Naive B cell (primary cell): Measurements from ENCODE around the gene HRK. TPM values are rescaled to one million over a fixed set of nuclear protein-coding genes. Genes with fewer than 3 reads are reported as not detected.
A peak's percentile ranks its signal among the peaks of the same experiment; 100 is the strongest.

Experiments
- ATAC-seq, 2 donors: fragments of 150-1000 bp; cut with Tn5 transposase; 2 replicates each; pipeline ENCODE4 v1.10.0; 2021; ENCODE audit warnings: low read depth in 2 of 2, mild to moderate bottlenecking in 2 of 2, moderate library complexity in 2 of 2
- DNase-seq: peaks from one replicate; pipeline ENCODE4 v3.0.0; 2022
- H3K27ac Mint-ChIP-seq, 6 donors: one replicate each; pipeline ENCODE4 v1.8.0; 2020 to 2022; ENCODE audit warnings: mild to moderate bottlenecking in 6 of 6, mixed read lengths in 6 of 6, moderate library complexity in 5 of 6, inconsistent platforms in 2 of 6
- H3K27me3 Mint-ChIP-seq, 3 donors: one replicate each; pipeline ENCODE4 v1.8.0; 2021 to 2022; ENCODE audit warnings: mixed read lengths in 3 of 3, mild to moderate bottlenecking in 1 of 3
- H3K36me3 Mint-ChIP-seq, 2 donors: one replicate each; pipeline ENCODE4 v1.8.0; 2020 to 2022; ENCODE audit warnings: mixed read lengths in 2 of 2, inconsistent platforms in 1 of 2, mild to moderate bottlenecking in 1 of 2
- H3K4me1 Mint-ChIP-seq, 3 donors: one replicate each; pipeline ENCODE4 v1.8.0; 2020 to 2022; ENCODE audit warnings: mixed read lengths in 3 of 3, inconsistent platforms in 1 of 3, mild to moderate bottlenecking in 1 of 3, moderate library complexity in 1 of 3
- H3K4me3 Mint-ChIP-seq, 8 donors: one replicate each; pipeline ENCODE4 v1.8.0; 2020 to 2022; ENCODE audit warnings: mild to moderate bottlenecking in 8 of 8, mixed read lengths in 8 of 8, moderate library complexity in 8 of 8, inconsistent platforms in 2 of 8
- H3K9me3 Mint-ChIP-seq, 7 donors: one replicate each; pipeline ENCODE4 v1.8.0; 2020 to 2022; ENCODE audit warnings: mixed read lengths in 7 of 7, mild to moderate bottlenecking in 5 of 7, inconsistent platforms in 2 of 7, moderate library complexity in 1 of 7
- polyA plus RNA-seq, 6 donors: library from polyadenylated mRNA; unstranded; fragments of 300-500 nt; fragmentation: Illumina TruSeq; gene quantifications; one replicate each; pipeline ENCODE4 v1.2.3, GENCODE V29; 2021; ENCODE audit warnings: low read depth in 6 of 6

Gene HRK
- polyA plus RNA-seq, 6 donors from 2014 or later, result 2.5 to 7.9 (median 5.9) TPM

DNA sequence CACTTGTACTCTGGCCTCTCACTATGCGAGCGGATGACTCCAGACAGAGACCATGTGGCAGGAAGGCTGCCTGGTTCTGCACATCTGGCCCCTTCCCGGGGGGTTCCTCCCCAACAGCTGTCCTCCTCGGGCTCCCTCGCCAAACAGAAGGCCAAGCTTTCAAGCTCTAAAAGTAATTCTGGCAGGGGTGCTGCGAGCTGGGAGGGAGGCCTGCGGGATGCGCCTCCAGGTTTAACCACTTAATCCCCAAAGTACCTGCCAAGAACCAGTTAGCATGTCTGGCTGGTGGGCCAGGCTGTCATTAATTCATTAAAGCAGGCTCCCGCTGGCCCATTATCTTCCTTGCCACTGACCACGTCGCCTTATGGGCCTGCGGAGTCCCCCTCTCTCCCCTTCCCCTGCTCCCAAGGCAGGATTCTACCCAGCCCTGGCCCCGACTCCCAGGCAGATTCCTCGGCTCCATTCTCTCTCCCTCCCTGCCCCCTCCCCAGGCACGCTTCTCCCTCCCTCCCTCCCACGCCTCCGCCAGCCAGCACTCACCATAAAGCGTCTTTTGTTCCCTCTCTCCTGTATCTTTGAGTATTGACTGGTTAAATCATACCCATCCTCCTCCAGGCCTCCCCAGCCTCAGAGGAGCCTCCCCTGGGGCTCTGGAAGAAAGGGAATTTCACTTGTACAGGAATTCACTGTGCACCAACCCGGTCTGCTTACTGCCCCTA lies 4.9 kb downstream of the HRK start:
- peaks cover 24 to 34% (median 28%) of the 10 kb centered on the region in 3 donors for H3K4me1 Mint-ChIP-seq
- DNase-seq (no peak), ATAC-seq (no peak)
- peaks cover 0 to 16% of the 10 kb centered on the region in 2 donors for H3K36me3 Mint-ChIP-seq
- peak overlapping the region in 1 of 6 donors; percentile 10 for H3K27ac Mint-ChIP-seq
- peaks cover 0 to 11% (median 0%) of the 10 kb centered on the region in 7 donors for H3K9me3 Mint-ChIP-seq
- peaks cover 23 to 39% (median 26%) of the 10 kb centered on the region in 3 donors for H3K27me3 Mint-ChIP-seq
- peak overlapping the region in 2 of 8 donors; percentile 69 to 79 for H3K4me3 Mint-ChIP-seq

DNA sequence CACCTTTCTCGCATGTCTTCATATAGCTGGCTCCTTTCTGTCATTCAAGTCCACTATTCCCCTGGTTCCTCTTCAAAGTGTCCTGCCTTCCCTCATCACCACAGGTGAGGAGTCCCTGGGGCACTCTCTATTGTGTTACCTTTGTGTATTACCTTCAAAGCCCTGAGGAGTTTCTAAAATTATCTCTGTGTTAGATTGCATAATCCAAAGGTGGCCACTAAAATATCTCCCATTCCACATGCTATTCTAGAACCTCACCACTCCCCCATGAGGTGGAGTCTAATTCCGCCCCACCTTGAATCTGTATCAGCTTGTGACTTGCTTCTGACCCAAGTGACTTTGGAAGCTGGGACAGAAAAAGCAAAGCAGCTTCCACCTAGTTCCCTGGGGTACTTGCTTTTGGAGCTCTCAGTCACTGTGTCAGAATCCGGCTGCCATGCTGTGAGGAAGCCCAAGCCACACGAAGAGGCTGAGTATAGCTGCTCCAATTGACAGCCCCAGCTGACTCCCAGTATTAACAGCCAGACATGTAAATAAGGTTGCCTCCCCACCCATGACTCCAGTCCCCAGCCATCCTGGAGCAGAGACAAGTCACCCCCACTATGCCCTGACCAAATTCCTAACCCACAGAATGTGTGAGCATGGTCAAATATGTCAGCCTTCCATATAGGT lies 6.8 kb downstream of the HRK start:
- Mint-ChIP-seq H3K36me3 (peaks cover 0 to 7% of the 10 kb centered on the region in 2 donors), H3K4me1 (peaks cover 12 to 20% (median 17%) of the 10 kb centered on the region in 3 donors), H3K4me3 (peak overlapping the region in 1 of 8 donors; percentile 32), H3K9me3 (peaks cover 0 to 11% (median 0%) of the 10 kb centered on the region in 7 donors), H3K27me3 (peaks cover 8 to 25% (median 17%) of the 10 kb centered on the region in 3 donors), H3K27ac (no peak overlapping the region)
- ATAC-seq, result no peak
- DNase-seq, result no peak

DNA sequence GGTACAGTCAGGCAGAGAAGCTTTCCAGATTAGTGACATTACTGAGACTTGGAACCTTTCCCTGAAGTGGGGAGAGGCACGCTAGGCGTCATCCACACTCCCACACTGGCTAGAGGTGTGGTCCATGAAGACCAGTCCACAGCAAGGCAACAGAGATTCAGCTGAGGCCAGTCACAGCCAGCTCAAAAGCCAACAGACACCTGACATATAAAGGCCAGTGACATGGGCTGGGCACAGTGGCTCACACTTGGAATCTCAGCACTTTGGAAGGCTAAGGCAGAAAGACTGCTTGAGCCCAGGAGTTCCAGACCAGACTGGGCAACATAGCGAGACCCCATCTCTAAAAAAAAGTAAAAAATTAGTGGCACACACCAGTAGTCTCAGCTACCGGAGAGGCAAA lies 10.9 kb downstream of the HRK start:
- ATAC-seq, result no peak
- H3K4me3 Mint-ChIP-seq, result no peak overlapping the region

DNA sequence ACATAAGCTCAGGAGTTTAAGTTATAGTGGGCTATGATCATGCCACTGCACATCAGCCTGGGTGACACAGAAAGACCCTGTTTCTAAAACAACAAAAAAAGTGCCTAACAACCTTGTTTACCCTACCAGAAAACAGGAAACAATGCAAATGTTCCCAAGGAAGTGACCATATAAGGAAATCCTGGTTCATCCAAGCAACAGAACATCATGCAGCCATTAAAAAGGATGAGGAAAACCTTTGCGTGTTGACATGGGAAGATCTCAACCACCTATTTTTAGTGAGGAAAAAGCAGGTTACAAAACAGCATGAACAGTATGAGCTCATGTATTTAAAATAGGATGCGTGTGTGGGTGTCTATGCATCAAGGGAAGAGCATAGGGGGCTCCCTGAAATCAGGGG lies 13.7 kb downstream of the HRK start:
- ATAC-seq, result no peak
- Mint-ChIP-seq H3K27ac (no peak overlapping the region), H3K36me3 (no peaks in the 10 kb centered on the region)

More for the DNA sequence above, 10.9 kb downstream of the HRK start:
- Mint-ChIP-seq H3K27ac (peak overlapping the region in 1 of 6 donors; percentile 77), H3K9me3 (peaks cover 0 to 11% (median 0%) of the 10 kb centered on the region in 7 donors), H3K27me3 (peaks cover 0 to 4% (median 0%) of the 10 kb centered on the region in 3 donors), H3K36me3 (no peaks in the 10 kb centered on the region), H3K4me1 (peaks cover 0 to 4% (median 0%) of the 10 kb centered on the region in 3 donors)
- no peak for DNase-seq

DNA sequence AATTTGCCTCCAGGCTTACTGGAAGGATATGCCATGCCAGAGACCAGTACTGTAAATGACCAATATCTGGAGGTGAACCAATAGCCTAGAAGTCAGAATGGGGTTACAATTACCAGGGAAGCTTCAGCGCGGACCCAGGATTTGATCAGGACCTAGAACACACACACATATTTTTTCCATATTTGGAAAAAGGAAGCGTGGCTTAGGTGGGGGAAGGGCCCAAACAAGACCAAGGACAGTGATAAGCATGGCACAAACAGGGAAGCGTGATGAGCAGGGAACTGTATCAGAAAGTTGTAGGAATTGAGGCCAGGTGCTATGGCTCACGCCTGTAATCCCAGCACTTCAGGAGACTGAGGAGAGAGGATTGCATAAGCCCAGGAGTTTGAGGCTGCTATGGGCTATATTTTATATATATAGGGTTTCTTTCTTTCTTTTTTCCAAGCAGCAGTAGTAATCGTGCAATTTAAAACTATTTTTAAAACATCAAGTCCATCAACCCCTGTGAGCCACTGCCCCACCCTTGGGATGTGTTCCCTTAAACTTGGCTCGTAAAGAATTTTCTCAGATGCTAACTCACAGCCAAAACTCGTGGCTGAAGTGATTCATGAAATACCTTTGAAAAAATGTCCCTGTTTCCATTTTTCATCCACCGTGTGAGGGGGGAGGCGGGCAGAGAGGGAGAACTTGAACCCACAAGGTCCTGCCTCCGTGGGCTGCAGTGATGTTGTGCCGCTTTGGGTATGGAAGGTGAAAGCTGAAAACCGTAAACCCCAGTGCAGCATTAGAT lies 16.7 kb downstream of the HRK start:
- no peaks in the 10 kb centered on the region for H3K27me3 Mint-ChIP-seq
- H3K4me1 Mint-ChIP-seq, result peaks cover 15 to 26% (median 23%) of the 10 kb centered on the region in 3 donors
- peak overlapping the region in 1 of 6 donors; percentile 47 for H3K27ac Mint-ChIP-seq
- DNase-seq (no peak), ATAC-seq (no peak)
- H3K9me3 Mint-ChIP-seq, result peaks cover 0 to 8% (median 0%) of the 10 kb centered on the region in 7 donors
- no peaks in the 10 kb centered on the region for H3K36me3 Mint-ChIP-seq
- H3K4me3 Mint-ChIP-seq, result no peak overlapping the region

More for the DNA sequence above, 13.7 kb downstream of the HRK start:
- no peak overlapping the region for H3K4me3 Mint-ChIP-seq
- peaks cover 0 to 4% (median 0%) of the 10 kb centered on the region in 3 donors for H3K4me1 Mint-ChIP-seq
- H3K27me3 Mint-ChIP-seq, result no peaks in the 10 kb centered on the region
- no peak for DNase-seq
- peaks cover 0 to 1% (median 0%) of the 10 kb centered on the region in 7 donors for H3K9me3 Mint-ChIP-seq

DNA sequence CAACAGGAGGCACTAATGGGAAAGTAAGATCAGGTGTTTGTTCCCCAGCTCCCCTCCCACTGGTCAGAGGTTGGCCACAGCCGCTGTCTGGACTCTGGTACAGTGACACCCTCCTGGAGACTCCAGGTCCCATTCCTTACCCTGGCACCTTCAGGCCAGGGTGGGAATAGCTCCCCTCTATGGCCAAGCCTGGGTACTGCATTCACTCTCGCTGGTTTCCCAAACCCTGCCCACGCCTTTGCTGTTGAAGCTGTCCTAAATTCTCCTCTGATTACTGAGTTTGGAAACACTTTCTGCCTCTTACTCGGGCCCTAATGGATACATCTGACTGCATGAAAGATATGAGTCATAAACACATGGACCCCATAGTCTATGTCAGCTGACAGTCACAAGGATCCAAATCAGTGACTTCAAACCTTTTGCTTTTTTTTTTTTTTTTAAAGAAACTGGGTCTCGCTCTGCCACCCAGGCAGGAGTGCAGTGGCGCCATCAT lies 17.9 kb downstream of the HRK start:
- no peak for DNase-seq
- H3K4me3 Mint-ChIP-seq, result no peak overlapping the region
- peaks cover 0 to 8% (median 0%) of the 10 kb centered on the region in 7 donors for H3K9me3 Mint-ChIP-seq
- ATAC-seq, result peak in 1 of 2 donors; percentile 14
- H3K4me1 Mint-ChIP-seq, result peaks cover 22 to 30% (median 30%) of the 10 kb centered on the region in 3 donors
- H3K27me3 Mint-ChIP-seq, result no peaks in the 10 kb centered on the region
- H3K27ac Mint-ChIP-seq, result peak overlapping the region in 3 of 6 donors; percentile 9 to 95 (median 81)
- H3K36me3 Mint-ChIP-seq, result no peaks in the 10 kb centered on the region

DNA sequence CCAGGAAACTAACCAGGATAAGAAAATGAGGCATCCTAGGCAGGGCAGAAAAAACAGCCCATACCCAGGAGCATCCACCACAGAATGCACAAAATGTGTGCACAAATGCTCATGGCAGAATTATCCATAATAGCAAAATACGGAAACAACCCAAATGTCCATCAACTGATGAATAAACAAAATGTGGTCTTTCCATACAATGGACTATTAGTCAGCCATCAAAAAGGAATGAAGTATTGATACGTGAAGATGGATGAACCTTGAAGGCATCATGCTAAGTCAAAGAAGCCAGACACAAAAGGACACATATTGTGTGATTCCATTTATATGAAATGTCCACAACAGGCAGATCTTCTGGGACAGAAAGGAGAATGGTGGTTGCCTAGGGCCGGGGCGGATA lies 19.1 kb downstream of the HRK start:
- ATAC-seq, result no peak
- peaks cover 0 to 8% (median 0%) of the 10 kb centered on the region in 7 donors for H3K9me3 Mint-ChIP-seq
- peaks cover 33 to 42% (median 40%) of the 10 kb centered on the region in 3 donors for H3K4me1 Mint-ChIP-seq

DNA sequence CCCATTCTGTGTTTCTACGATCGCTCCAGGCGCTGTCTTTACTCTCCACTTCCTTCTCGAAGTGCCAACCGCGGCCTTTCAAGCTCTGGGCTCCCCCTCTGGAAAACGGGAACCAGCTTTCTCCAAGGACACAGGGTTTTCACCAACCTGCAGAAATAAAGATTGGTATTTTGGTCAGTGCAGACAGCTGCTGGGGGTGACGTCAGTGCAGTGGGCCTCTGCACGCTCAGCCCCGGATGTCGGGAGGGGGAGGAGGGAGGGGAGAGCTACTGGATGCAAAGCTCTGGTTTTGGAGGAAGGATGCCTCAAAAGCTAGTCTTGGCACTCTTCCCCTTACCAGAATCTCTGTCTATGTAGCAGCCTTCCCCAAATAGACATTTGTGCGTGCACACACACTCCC lies 19.9 kb downstream of the HRK start:
- no peaks in the 10 kb centered on the region for H3K27me3 Mint-ChIP-seq
- H3K4me3 Mint-ChIP-seq, result peak overlapping the region in 3 of 8 donors; percentile 10 to 77 (median 22)
- H3K36me3 Mint-ChIP-seq, result no peaks in the 10 kb centered on the region
- peak overlapping the region in 5 of 6 donors; percentile 33 to 91 (median 69) for H3K27ac Mint-ChIP-seq
- peaks cover 0 to 8% (median 0%) of the 10 kb centered on the region in 7 donors for H3K9me3 Mint-ChIP-seq
- ATAC-seq, result peak; percentile 58 to 61
- H3K4me1 Mint-ChIP-seq, result peaks cover 33 to 48% (median 44%) of the 10 kb centered on the region in 3 donors
- peak; percentile 76 for DNase-seq

More for the DNA sequence above, 19.1 kb downstream of the HRK start:
- Mint-ChIP-seq H3K27ac (peak overlapping the region in 4 of 6 donors; percentile 24 to 71 (median 66)), H3K36me3 (no peaks in the 10 kb centered on the region), H3K4me3 (no peak overlapping the region), H3K27me3 (no peaks in the 10 kb centered on the region)
- DNase-seq, result no peak

DNA sequence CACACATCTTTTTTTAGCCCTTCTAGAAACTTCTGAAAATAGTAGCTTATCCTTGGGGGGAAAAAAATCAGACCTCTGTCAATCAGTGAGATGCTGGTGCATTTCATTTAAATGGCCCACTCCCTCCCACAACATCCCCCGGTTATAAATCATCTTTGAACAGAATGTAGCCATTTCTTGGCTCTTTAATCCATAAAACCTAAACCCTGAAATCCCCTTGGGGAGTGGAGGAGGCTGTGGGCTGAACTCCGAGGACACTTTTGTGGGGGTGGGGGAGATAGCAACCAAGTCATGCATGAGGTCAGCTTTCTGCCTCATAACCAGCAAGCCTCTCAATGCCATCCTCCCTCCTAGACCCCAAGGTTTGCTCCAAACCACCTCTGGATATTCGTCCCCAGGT lies 21.0 kb downstream of the HRK start:
- DNase-seq (no peak), ATAC-seq (no peak)
- Mint-ChIP-seq H3K27me3 (no peaks in the 10 kb centered on the region), H3K4me3 (no peak overlapping the region), H3K27ac (peak overlapping the region in 3 of 6 donors; percentile 14 to 73 (median 28)), H3K9me3 (peaks cover 0 to 8% (median 0%) of the 10 kb centered on the region in 7 donors), H3K4me1 (peaks cover 38 to 51% (median 48%) of the 10 kb centered on the region in 3 donors), H3K36me3 (no peaks in the 10 kb centered on the region)

DNA sequence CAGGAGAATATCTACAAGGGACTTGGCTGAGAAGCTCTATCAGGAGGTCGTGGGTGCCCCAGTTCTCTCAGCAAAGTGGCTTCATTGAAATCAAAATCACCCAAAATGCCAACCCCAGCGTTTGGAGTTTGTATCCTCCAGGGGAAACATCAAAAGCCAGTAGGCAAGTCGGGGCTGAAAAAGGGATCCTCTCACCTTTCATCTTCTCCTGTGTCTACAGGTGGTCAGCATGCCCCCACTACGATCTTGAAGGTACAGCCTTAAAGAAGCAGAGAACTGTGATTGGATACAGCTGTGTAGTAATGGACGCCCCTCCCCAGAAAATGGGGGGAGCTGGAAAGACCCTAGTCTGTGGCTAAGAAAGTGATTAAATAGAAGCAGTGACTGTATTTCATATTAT lies 22.2 kb downstream of the HRK start:
- no peak for DNase-seq
- peaks cover 0 to 8% (median 0%) of the 10 kb centered on the region in 7 donors for H3K9me3 Mint-ChIP-seq
- H3K36me3 Mint-ChIP-seq, result no peaks in the 10 kb centered on the region
- H3K27me3 Mint-ChIP-seq, result no peaks in the 10 kb centered on the region
- H3K4me1 Mint-ChIP-seq, result peaks cover 38 to 51% (median 48%) of the 10 kb centered on the region in 3 donors
- H3K27ac Mint-ChIP-seq, result peak overlapping the region; percentile 32 to 94 (median 72)
- ATAC-seq, result no peak
- no peak overlapping the region for H3K4me3 Mint-ChIP-seq

DNA sequence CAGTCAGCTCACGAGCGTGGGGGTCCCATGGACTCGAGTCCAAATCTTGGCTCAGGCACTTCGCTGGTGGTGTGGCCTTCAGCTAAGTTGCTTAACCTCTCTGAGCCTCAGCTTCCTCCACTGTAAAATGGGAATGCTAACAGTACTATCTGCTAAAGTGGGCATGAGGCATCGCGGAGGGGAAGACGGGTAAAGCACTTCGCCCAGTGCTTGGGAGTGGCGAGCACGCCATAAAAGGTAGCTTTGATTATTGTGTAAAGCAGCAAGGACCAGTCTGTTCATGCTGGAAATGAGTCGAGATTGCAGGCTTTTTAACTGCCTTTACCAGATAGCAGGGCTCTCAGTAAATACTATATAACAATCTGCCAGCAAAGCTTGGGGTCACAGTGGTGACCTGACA lies 24.5 kb downstream of the HRK start:
- H3K4me3 Mint-ChIP-seq, result peak overlapping the region in 1 of 8 donors; percentile 47
- DNase-seq (no peak), ATAC-seq (no peak)
- no peaks in the 10 kb centered on the region for H3K36me3 Mint-ChIP-seq
- H3K4me1 Mint-ChIP-seq, result peaks cover 32 to 44% (median 42%) of the 10 kb centered on the region in 3 donors
- peaks cover 0 to 2% (median 0%) of the 10 kb centered on the region in 7 donors for H3K9me3 Mint-ChIP-seq
- H3K27me3 Mint-ChIP-seq, result no peaks in the 10 kb centered on the region
- H3K27ac Mint-ChIP-seq, result peak overlapping the region in 2 of 6 donors; percentile 65 to 94

DNA sequence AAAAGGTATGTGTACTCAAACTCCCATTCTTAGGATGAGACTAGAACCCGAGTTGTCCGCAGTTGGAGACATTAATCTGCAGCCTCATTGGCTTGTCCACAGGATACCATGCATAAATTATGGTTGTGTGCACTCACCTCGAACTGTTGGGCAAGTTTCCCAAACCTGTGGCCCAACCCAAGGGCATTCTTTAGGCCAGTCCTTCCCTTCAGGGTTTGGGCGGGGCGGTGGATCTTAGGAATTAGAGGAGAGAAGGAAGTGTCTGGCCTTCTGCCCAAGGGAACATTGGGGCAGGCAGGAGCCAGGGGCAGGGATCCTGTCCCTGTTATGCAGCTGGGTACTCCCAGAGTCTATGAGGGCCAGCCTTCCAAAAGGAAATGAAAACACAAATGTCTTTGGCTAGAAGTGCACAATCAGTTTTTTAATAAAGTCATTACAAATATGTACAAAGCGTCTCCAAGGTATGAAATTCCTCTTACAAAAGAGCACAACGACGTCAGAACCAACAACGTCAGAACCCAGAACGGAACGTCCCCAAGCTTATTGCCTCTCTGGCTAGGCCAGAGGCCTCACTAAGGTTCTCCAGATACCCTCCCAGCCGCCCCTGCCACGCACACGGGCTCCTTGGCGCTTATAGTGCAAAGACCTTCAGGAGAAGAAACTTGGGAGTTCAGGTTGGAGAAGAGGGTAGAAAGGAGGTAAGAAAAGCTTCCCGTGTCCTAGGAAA lies 25.3 kb downstream of the HRK start:
- H3K36me3 Mint-ChIP-seq, result no peaks in the 10 kb centered on the region
- peaks cover 24 to 36% (median 34%) of the 10 kb centered on the region in 3 donors for H3K4me1 Mint-ChIP-seq
- H3K27ac Mint-ChIP-seq, result peak overlapping the region in 3 of 6 donors; percentile 31 to 83 (median 47)
- H3K4me3 Mint-ChIP-seq, result peak overlapping the region in 3 of 8 donors; percentile 9 to 66 (median 29)
- DNase-seq (no peak), ATAC-seq (no peak)
- peaks cover 0 to 2% (median 0%) of the 10 kb centered on the region in 7 donors for H3K9me3 Mint-ChIP-seq
- H3K27me3 Mint-ChIP-seq, result no peaks in the 10 kb centered on the region
